NCI-H226 (cell line): ENCODE measurements around the gene FSCN2.
"Not testable (repeated sequence)": the region's sequence is repeated elsewhere in the genome, so short reads cannot be mapped to it uniquely, and the experiment has no call there.

ENCODE experiments used
- DNase-seq: peaks from one replicate; pipeline ENCODE4 v3.0.0-alpha.2; 2015

The FSCN2 gene

DNA sequence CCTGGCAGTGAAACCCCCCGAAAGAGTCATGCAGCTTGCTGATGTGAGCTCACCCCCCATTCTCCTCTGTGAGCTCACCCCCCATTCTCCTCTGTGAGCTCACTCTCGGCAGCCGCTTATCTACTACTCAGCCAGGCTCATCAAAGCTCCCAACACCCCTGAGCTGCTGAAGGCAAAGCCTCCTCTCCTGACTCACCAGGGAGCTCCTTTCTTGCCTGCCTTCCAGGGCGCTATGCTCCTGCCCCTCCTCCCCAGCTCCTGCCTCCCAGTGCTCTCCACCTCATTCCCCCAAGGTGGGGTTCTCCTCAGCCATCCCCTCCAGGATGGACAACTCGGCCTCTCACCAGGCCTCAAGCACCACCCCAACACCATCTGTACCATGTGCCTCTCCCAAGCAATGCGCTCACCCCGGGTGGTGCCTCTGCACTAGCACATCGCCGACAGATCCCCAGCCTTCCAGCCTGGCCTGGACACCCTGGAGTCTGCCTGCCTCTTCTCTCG is 51.7 kb downstream of the FSCN2 start:
- peak; percentile 98 for DNase-seq

DNA sequence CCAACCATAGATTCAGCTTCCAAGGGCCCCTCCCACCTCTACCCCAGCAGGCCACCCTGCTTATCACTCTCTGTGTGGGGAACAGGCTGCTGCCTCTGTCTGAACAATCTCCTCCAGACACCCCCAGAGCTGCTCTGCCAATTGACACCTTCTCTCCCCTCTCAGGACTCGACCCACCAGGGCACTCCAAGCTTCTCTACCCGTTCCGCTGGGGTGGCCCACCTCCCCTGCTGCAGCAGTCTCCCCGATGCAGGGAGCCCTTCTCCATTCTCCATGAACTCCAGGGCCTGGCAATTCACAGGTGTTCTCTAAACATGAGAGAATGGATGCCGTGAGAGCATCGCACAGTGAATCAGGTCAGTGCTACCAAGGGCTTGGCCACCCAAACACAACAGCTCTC is 52.3 kb downstream of the FSCN2 start:
- no peak for DNase-seq

DNA sequence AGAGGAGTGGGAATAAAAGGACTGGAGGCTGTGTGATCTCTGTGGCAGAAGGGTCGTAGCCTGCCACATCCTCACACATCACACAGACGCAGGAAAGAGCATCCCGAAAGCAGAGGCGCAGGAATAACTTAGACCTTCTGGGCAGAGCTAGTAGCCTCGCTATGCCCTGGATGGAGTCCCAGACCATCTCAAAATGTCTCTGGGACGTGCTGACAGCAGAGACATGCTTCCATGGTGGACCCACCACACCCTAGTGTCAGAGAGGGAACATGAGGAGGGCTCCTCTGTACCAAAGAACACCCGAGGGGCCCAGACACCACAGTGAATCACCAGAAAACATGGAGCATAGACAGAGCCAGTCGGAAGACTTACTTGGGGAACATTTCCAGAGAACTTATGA is 53.6 kb downstream of the FSCN2 start:
- DNase-seq: no peak

DNA sequence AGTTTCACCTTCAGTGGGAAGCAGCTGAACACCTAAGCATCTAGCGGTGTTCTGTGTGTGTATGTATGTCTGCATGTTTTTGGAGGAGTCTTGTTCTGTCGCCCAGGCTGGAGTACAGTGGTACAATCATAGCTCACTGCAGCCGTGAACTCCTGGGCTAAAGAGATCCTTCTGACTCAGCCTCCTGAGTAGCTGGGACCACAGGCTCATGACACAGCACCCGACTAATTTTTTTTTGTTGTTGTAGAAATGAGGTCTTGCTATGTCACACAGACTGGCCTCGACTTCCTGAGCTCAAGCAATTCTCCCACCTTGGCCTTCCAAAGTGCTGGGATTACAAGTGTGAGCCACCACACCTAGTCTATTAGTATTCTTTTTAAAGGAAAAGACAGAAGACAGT is 54.2 kb downstream of the FSCN2 start:
- DNase-seq: no peak

- no peak for DNase-seq
These were observed 54.6 kb downstream of the FSCN2 start for GRCh38 chr17:81582749-81583148.

- DNase-seq: no peak
These were observed 55.6 kb downstream of the FSCN2 start for GRCh38 chr17:81583589-81584342.

DNA sequence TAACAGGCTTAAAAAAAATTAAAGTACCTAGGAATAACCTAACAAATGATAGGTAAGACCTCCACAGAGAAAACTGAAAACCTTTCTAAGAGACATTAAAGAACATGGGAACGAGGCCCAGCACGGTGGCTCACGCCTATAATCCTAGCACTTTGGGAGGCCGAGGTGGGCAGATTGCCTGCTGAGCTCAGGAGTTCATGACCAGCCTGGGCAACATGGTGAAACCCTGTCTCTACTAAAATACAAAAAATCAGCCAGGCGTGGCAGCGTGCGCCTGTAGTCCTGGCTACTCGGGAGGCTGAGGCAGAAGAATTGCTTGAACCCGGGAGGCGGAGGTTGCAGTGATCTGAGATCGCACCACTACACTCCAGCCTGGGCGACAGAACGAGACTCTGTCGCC is 56.6 kb downstream of the FSCN2 start:
- DNase-seq: not testable (repeated sequence)

DNA sequence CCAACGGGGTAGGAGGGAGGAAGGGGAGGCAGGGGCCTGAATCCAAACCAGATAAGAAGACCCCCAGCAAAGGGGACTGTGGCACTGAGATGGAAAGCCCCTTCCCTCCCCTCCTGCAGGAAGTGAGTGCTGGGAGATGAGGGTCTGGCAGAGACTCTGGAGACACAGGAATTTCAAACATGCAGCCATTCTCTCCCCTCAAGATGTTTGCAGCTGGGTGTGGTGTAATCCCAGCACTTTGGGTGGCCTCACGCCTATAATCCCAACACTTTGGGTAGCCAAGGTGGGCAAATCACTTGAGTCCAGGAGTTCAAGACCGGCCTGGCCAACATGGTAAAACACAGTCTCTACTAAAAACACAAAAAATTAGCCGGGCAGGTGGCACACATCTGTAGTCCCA is 57.9 kb downstream of the FSCN2 start:
- no peak for DNase-seq
